Loucy (cell line): ENCODE results near the gene HPX.

Experiments
- H2AFZ ChIP-seq: fragments of 200-600 bp; sonication (generic); 2 replicates; pipeline ENCODE4 v1.6.0; 2016; ENCODE audit warnings: antibody characterized with exemption, mild to moderate bottlenecking, low read length, moderate library complexity
- H3F3A ChIP-seq: fragments of 200-600 bp; 2 replicates; pipeline ENCODE4 v1.6.0; 2016; ENCODE audit warnings: antibody characterized with exemption, low read depth, mild to moderate bottlenecking
- H3K27me3 ChIP-seq: fragments of 200-600 bp; sonication (generic); 2 replicates; pipeline ENCODE4 v1.6.1; 2014; ENCODE audit warnings: low read length, mild to moderate bottlenecking; ENCODE audit not compliant: insufficient read depth, poor library complexity, severe bottlenecking
- H3K36me3 ChIP-seq: fragments of 200-600 bp; sonication (generic); 2 replicates; pipeline ENCODE4 v1.6.1; 2016; ENCODE audit warnings: low read length; ENCODE audit not compliant: insufficient read depth
- H3K4me1 ChIP-seq: fragments of 200-600 bp; sonication (generic); 2 replicates; pipeline ENCODE4 v1.5.1; 2014; ENCODE audit warnings: low read length, mild to moderate bottlenecking; ENCODE audit not compliant: insufficient read depth, poor library complexity, severe bottlenecking
- H3K4me2 ChIP-seq: fragments of 200-600 bp; sonication (generic); 2 replicates; pipeline ENCODE4 v1.6.0; 2014; ENCODE audit warnings: antibody characterized with exemption, low read length, low read depth, mild to moderate bottlenecking; ENCODE audit not compliant: poor library complexity, severe bottlenecking
- H3K4me3 ChIP-seq: fragments of 200-600 bp; sonication (generic); 2 replicates; pipeline ENCODE4 v1.5.1; 2014; ENCODE audit warnings: low read length, mild to moderate bottlenecking, mixed read lengths; ENCODE audit not compliant: poor library complexity, severe bottlenecking
- H3K79me2 ChIP-seq: fragments of 200-600 bp; sonication (generic); 2 replicates; pipeline ENCODE4 v1.6.1; 2014; ENCODE audit warnings: low read length; ENCODE audit not compliant: insufficient read depth
- H3K9ac ChIP-seq: fragments of 200-600 bp; sonication (generic); 2 replicates; pipeline ENCODE4 v1.6.0; 2014; ENCODE audit warnings: mild to moderate bottlenecking, low read depth, low read length, moderate library complexity; ENCODE audit not compliant: poor library complexity, severe bottlenecking
- H3K9me2 ChIP-seq: fragments of 200-600 bp; sonication (generic); replicated peaks from 2 replicates; pipeline ENCODE4 v1.6.1; 2016; ENCODE audit warnings: low read depth, low read length, mixed read lengths
- H3K9me3 ChIP-seq: fragments of 200-600 bp; sonication (generic); 2 replicates; pipeline ENCODE4 v1.6.1; 2014; ENCODE audit warnings: mild to moderate bottlenecking, antibody characterized with exemption, low read length, low read depth; ENCODE audit not compliant: insufficient read depth
- H4K20me1 ChIP-seq: fragments of 200-600 bp; sonication (generic); 2 replicates; pipeline ENCODE4 v1.6.0; 2014; ENCODE audit warnings: antibody characterized with exemption, low read length, mild to moderate bottlenecking; ENCODE audit not compliant: insufficient read depth, poor library complexity, severe bottlenecking
- EZH2phosphoT487 ChIP-seq: fragments of 200-600 bp; IDR thresholded peaks from 2 replicates; pipeline ENCODE4 v1.6.1; 2018; ENCODE audit warnings: antibody characterized with exemption, mild to moderate bottlenecking, moderate library complexity, borderline replicate concordance
- TF ChIP-seq, protein P1 (sequence below): fragments of 200-600 bp; sonication (generic); conservative IDR thresholded peaks from 2 replicates; pipeline ENCODE4 v1.5.1; 2014; ENCODE audit warnings: mild to moderate bottlenecking, antibody characterized with exemption, low read length

The HPX gene

DNA sequence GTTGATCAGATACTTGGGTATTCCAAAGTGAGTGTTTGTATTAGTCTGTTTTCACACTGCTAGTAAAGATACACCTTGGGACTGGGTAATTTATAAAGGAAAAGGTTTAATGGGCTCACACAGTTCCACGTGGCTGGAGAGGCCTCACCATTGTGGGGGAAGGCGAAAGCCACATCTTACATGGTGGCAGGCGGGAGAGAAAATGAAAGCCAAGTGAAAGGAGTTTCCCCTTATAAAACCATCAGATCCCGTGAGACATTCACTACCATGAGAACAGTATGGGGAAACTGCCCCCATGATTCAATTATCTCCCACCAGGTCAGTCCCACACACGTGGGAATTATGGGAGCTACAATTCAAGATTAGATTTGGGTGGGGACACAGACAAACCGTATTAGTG, 47.6 kb upstream of the HPX start:
- TF ChIP-seq EZH2phosphoT487 = no peak
- TF ChIP-seq, protein P1, sequence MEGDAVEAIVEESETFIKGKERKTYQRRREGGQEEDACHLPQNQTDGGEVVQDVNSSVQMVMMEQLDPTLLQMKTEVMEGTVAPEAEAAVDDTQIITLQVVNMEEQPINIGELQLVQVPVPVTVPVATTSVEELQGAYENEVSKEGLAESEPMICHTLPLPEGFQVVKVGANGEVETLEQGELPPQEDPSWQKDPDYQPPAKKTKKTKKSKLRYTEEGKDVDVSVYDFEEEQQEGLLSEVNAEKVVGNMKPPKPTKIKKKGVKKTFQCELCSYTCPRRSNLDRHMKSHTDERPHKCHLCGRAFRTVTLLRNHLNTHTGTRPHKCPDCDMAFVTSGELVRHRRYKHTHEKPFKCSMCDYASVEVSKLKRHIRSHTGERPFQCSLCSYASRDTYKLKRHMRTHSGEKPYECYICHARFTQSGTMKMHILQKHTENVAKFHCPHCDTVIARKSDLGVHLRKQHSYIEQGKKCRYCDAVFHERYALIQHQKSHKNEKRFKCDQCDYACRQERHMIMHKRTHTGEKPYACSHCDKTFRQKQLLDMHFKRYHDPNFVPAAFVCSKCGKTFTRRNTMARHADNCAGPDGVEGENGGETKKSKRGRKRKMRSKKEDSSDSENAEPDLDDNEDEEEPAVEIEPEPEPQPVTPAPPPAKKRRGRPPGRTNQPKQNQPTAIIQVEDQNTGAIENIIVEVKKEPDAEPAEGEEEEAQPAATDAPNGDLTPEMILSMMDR = no peak
- Histone ChIP-seq H3K4me3 (no peak overlapping the region), H3K4me1 (peaks cover 8% of the 10 kb centered on the region), H3K79me2 (peaks cover 16% of the 10 kb centered on the region), H3K4me2 (no peak overlapping the region), H3K9ac (no peak overlapping the region), H3F3A (no peaks in the 10 kb centered on the region), H3K27me3 (no peaks in the 10 kb centered on the region), H4K20me1 (peaks cover 5% of the 10 kb centered on the region), H3K9me3 (no peaks in the 10 kb centered on the region), H2AFZ (no peak overlapping the region), H3K9me2 (no peaks in the 10 kb centered on the region), H3K36me3 (peaks cover 10% of the 10 kb centered on the region; the same call in 1 of the 2 replicates)

DNA sequence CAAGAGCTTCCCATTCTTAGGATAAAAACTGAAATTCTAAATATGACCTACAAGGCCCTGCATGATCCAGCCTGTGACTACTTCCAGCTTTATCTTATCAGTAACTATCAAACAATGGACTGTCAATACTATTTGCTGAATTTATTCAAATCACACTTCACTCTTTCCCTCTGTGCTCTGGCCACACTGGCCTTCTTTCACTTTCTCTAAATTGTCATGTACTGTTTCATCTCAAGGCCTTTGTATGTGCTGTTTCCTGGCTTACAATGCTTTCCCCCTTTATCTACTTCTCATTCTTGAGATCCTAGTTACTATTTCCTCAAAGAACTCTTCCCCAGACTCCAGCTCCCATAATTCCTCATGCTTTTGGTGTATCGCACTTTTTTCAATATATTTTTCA, 46.2 kb upstream of the HPX start:
- Histone ChIP-seq H3K9me3 (no peaks in the 10 kb centered on the region), H3K9me2 (no peaks in the 10 kb centered on the region), H3F3A (no peaks in the 10 kb centered on the region), H3K9ac (no peak overlapping the region), H2AFZ (no peak overlapping the region), H3K36me3 (peaks cover 10% of the 10 kb centered on the region; the same call in 1 of the 2 replicates), H3K79me2 (peaks cover 30% of the 10 kb centered on the region), H3K4me2 (no peak overlapping the region), H4K20me1 (peaks cover 19% of the 10 kb centered on the region), H3K27me3 (no peaks in the 10 kb centered on the region), H3K4me3 (no peak overlapping the region), H3K4me1 (peaks cover 22% of the 10 kb centered on the region)
- no peak for TF ChIP-seq EZH2phosphoT487
- TF ChIP-seq, protein P1 = no peak

DNA sequence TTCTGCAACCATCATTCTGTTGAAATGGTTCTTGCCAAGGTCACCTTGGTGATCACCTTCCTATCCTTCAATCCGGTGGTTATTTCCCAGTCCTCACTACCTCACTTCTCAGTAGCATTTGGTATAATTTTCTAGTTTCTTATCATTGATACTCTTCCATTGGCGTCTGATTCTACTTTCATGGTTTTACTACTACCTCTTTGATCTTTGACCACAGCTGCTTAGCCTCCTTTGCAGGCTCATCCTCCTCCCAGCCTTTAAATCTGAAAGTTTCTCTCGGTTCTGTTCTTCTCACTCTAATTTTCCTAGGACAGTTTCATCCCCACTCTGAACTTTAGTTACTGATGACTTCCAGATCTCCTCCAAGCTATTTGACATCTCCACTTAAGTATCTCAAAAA, 45.5 kb upstream of the HPX start:
- H2AFZ ChIP-seq = no peak overlapping the region
- no peaks in the 10 kb centered on the region for H3K9me2 ChIP-seq
- H4K20me1 ChIP-seq = peaks cover 23% of the 10 kb centered on the region
- H3K9me3 ChIP-seq = no peaks in the 10 kb centered on the region
- H3K9ac ChIP-seq = no peak overlapping the region
- H3K27me3 ChIP-seq = no peaks in the 10 kb centered on the region
- H3K36me3 ChIP-seq = peaks cover 10% of the 10 kb centered on the region; the same call in 1 of the 2 replicates
- no peak overlapping the region for H3K4me2 ChIP-seq
- peaks cover 36% of the 10 kb centered on the region for H3K79me2 ChIP-seq
- peaks cover 23% of the 10 kb centered on the region for H3K4me1 ChIP-seq
- no peak for TF ChIP-seq EZH2phosphoT487
- TF ChIP-seq, protein P1 = no peak
- no peak overlapping the region for H3K4me3 ChIP-seq
- H3F3A ChIP-seq = no peaks in the 10 kb centered on the region
